Activated naive CD8-positive, alpha-beta T cell treated with anti-CD3 and anti-CD28 coated beads, Interleukin-2, amount 50 U/mL, for 24 hours (primary cell): ENCODE data around the gene CUEDC2.
A peak's percentile ranks its signal among the peaks of the same experiment; 100 is the strongest.

Experiments
- ATAC-seq: fragments of 150-1000 bp; cut with Tn5 transposase; one replicate; pipeline ENCODE4 v1.10.0; 2021
- DNase-seq: peaks from one replicate; pipeline ENCODE4 v3.0.0; 2021
- H3K27ac Mint-ChIP-seq: one replicate; pipeline ENCODE4 v1.8.0; 2021; ENCODE audit warnings: mild to moderate bottlenecking, mixed read lengths
- H3K27me3 Mint-ChIP-seq: one replicate; pipeline ENCODE4 v1.8.0; 2021; ENCODE audit warnings: mixed read lengths
- H3K36me3 Mint-ChIP-seq: one replicate; pipeline ENCODE4 v1.8.0; 2021; ENCODE audit warnings: low read depth, mixed read lengths
- H3K4me1 Mint-ChIP-seq: one replicate; pipeline ENCODE4 v1.8.0; 2021; ENCODE audit warnings: mixed read lengths
- H3K4me3 Mint-ChIP-seq: one replicate; pipeline ENCODE4 v1.8.0; 2021; ENCODE audit warnings: mild to moderate bottlenecking, moderate library complexity, mixed read lengths
- H3K9me3 Mint-ChIP-seq: one replicate; pipeline ENCODE4 v1.8.0; 2021; ENCODE audit warnings: mixed read lengths

Gene CUEDC2, protein sequence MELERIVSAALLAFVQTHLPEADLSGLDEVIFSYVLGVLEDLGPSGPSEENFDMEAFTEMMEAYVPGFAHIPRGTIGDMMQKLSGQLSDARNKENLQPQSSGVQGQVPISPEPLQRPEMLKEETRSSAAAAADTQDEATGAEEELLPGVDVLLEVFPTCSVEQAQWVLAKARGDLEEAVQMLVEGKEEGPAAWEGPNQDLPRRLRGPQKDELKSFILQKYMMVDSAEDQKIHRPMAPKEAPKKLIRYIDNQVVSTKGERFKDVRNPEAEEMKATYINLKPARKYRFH

GRCh38 chr10:102432162-102432950, at the start of gene CUEDC2:
TSS of gene CUEDC2 (minus strand) at chr10:102432574. CDS start at chr10:102425188, 7,386 bp downstream.
- peak; percentile 91 for ATAC-seq
- Mint-ChIP-seq H3K27me3 (no peaks in the 10 kb centered on the region), H3K4me3 (peak within 1 kb of the TSS; percentile 85), H3K27ac (peak within 1 kb of the TSS; percentile 92), H3K36me3 (peaks cover 7% of the 10 kb centered on the region), H3K9me3 (no peaks in the 10 kb centered on the region), H3K4me1 (peaks cover 58% of the 10 kb centered on the region)
- DNase-seq, result peak; percentile 99

- peaks cover 13% of the 10 kb centered on the region for H3K4me1 Mint-ChIP-seq
- H3K36me3 Mint-ChIP-seq, result peaks cover 18% of the 10 kb centered on the region
- no peak overlapping the region for H3K4me3 Mint-ChIP-seq
- ATAC-seq, result no peak
- no peaks in the 10 kb centered on the region for H3K27me3 Mint-ChIP-seq
- H3K27ac Mint-ChIP-seq, result no peak overlapping the region
- DNase-seq, result no peak
- H3K9me3 Mint-ChIP-seq, result no peaks in the 10 kb centered on the region
These were observed 48.0 kb upstream of the CUEDC2 start for GRCh38 chr10:102480396-102480795.

- Mint-ChIP-seq H3K4me1 (peaks cover 17% of the 10 kb centered on the region), H3K36me3 (peaks cover 16% of the 10 kb centered on the region), H3K4me3 (no peak overlapping the region), H3K27ac (no peak overlapping the region), H3K27me3 (no peaks in the 10 kb centered on the region), H3K9me3 (no peaks in the 10 kb centered on the region)
- no peak for ATAC-seq
- DNase-seq, result no peak
These were observed 47.3 kb upstream of the CUEDC2 start for GRCh38 chr10:102479651-102480050.

GRCh38 chr10:102476466-102477141, 44.2 kb upstream of the CUEDC2 start:
- no peaks in the 10 kb centered on the region for H3K9me3 Mint-ChIP-seq
- DNase-seq (no peak), ATAC-seq (no peak)
- H3K4me1 Mint-ChIP-seq, result peaks cover 28% of the 10 kb centered on the region
- H3K27me3 Mint-ChIP-seq, result no peaks in the 10 kb centered on the region
- peaks cover 13% of the 10 kb centered on the region for H3K36me3 Mint-ChIP-seq
- no peak overlapping the region for H3K4me3 Mint-ChIP-seq
- no peak overlapping the region for H3K27ac Mint-ChIP-seq

- ATAC-seq (no peak), DNase-seq (no peak)
- Mint-ChIP-seq H3K27me3 (no peaks in the 10 kb centered on the region), H3K27ac (no peak overlapping the region), H3K4me3 (no peak overlapping the region), H3K9me3 (no peaks in the 10 kb centered on the region), H3K4me1 (peaks cover 28% of the 10 kb centered on the region), H3K36me3 (peaks cover 13% of the 10 kb centered on the region)
These were observed 43.2 kb upstream of the CUEDC2 start for GRCh38 chr10:102475451-102476040.

- DNase-seq (no peak), ATAC-seq (peak; percentile 48)
- Mint-ChIP-seq H3K9me3 (no peaks in the 10 kb centered on the region), H3K27me3 (no peaks in the 10 kb centered on the region), H3K36me3 (peaks cover 12% of the 10 kb centered on the region), H3K27ac (peak overlapping the region; percentile 70), H3K4me3 (no peak overlapping the region), H3K4me1 (peaks cover 22% of the 10 kb centered on the region)
These were observed 41.3 kb upstream of the CUEDC2 start for GRCh38 chr10:102473445-102474331.

GRCh38 chr10:102470579-102471546, 38.5 kb upstream of the CUEDC2 start:
- DNase-seq (no peak), ATAC-seq (no peak)
- Mint-ChIP-seq H3K4me3 (no peak overlapping the region), H3K4me1 (peaks cover 15% of the 10 kb centered on the region), H3K9me3 (no peaks in the 10 kb centered on the region), H3K27me3 (no peaks in the 10 kb centered on the region), H3K27ac (no peak overlapping the region), H3K36me3 (peaks cover 11% of the 10 kb centered on the region)

DNA sequence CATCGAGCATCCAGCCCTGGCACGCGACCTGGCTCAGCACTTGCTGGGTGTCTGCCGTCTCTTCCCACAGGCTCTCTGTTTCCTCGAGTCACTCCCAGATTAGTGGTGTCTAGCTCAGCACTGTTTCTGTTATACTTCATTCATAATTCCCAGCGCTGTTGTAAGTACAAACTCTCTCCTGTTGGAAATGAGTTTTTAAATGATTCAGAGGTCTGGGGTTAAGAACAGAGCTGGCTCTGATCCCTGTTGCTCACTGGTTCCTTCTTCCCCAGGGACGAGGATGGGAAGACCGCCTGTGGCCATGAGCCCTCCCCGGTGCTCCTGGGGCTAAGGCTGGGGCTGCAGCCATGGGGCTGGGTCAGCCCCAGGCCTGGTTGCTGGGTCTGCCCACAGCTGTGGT, 36.3 kb upstream of the CUEDC2 start:
- no peaks in the 10 kb centered on the region for H3K27me3 Mint-ChIP-seq
- peaks cover 16% of the 10 kb centered on the region for H3K4me1 Mint-ChIP-seq
- DNase-seq (no peak), ATAC-seq (no peak)
- no peak overlapping the region for H3K27ac Mint-ChIP-seq
- no peak overlapping the region for H3K4me3 Mint-ChIP-seq
- peaks cover 8% of the 10 kb centered on the region for H3K36me3 Mint-ChIP-seq
- H3K9me3 Mint-ChIP-seq, result no peaks in the 10 kb centered on the region

DNA sequence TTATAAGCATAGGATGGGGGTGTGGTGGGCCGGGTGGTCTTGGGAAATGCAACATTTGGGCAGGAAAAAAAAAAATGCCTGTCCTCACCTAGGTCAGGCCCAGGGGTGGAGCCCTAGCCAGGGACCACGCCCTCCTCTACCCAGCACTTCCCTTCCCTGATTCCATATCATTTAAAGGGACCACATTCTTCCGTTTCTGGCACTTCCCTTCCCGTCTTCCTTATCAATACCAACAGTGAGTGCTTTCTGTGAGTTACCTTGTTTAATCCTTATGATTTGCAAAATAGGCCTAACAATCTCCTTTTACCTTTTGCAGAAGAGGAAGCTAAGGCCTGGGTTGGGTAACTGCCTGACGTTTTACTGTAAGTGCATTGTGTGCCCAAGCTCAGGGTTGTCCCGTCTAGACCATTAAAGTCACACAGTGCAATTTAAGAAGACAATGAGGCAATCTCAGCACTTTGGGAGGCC, 35.6 kb upstream of the CUEDC2 start:
- ATAC-seq, result no peak
- Mint-ChIP-seq H3K27ac (no peak overlapping the region), H3K4me3 (no peak overlapping the region), H3K9me3 (no peaks in the 10 kb centered on the region), H3K36me3 (peaks cover 8% of the 10 kb centered on the region), H3K27me3 (no peaks in the 10 kb centered on the region), H3K4me1 (peaks cover 16% of the 10 kb centered on the region)
- DNase-seq, result no peak

DNA sequence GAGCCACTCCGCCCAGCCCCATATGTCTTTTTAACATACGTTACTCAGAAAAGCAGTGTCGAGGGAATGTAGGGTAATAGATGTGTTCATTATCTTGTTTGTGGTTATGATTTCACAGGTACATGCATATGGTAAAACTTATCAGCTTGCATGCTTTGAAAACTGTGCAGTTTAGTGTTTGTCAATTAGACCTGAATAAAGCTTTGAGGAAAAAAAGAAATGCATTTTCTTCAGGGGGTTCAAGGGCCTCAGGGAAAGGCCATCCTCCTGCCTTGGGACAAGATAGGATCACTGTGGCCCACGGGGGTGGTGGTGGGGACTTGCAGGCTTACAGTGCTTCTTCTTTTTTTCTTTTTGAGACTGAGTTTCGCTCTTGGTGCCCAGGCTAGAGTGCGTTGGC, 34.9 kb upstream of the CUEDC2 start:
- H3K4me1 Mint-ChIP-seq, result peaks cover 19% of the 10 kb centered on the region
- peaks cover 2% of the 10 kb centered on the region for H3K27me3 Mint-ChIP-seq
- H3K36me3 Mint-ChIP-seq, result peaks cover 4% of the 10 kb centered on the region
- H3K27ac Mint-ChIP-seq, result no peak overlapping the region
- H3K4me3 Mint-ChIP-seq, result no peak overlapping the region
- DNase-seq (no peak), ATAC-seq (no peak)
- H3K9me3 Mint-ChIP-seq, result no peaks in the 10 kb centered on the region

DNA sequence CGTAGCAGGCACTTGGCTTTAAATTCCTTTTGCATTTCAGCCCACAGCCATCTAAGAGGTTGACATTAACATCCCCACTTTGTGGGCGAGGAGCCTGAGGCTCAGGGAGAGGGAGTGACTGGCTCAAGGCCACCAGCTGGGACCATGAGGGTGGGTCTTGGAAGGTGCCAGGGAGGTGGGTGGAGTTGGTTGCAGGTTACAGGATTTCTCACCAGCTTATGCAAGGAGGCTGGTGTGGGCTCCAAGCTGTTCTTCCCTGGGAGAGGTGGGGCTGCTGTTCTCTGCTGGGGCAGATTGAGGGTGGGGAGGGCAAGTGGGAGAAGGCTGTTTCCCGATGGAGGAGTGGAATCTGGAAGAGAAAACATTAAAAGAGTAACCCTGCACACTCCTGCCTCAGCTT, 33.1 kb upstream of the CUEDC2 start:
- ATAC-seq, result no peak
- DNase-seq, result no peak
- H3K4me1 Mint-ChIP-seq, result peaks cover 37% of the 10 kb centered on the region
- H3K9me3 Mint-ChIP-seq, result no peaks in the 10 kb centered on the region
- H3K27ac Mint-ChIP-seq, result no peak overlapping the region
- peaks cover 4% of the 10 kb centered on the region for H3K36me3 Mint-ChIP-seq
- H3K4me3 Mint-ChIP-seq, result no peak overlapping the region
- peaks cover 2% of the 10 kb centered on the region for H3K27me3 Mint-ChIP-seq

DNA sequence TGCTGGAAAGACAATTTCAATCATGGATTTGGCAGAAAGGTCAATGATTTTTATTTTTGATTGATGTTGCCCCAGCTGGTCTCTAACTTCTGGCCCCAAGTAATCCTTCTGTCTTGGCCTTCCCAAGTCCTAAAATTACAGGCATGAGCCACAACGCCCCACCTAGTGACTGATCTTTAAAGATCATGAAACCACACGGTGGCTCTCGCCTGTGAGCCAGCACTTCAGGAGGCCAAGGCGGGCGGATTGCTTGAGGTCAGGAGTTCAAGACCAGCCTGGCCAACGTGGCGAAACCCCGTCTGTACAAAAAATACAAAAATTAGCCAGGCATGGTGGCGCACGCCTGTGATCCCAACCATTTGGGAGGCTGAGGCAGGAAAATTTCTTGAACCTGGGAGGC, 31.6 kb upstream of the CUEDC2 start:
- H3K27me3 Mint-ChIP-seq, result peaks cover 2% of the 10 kb centered on the region
- no peak overlapping the region for H3K4me3 Mint-ChIP-seq
- ATAC-seq (no peak), DNase-seq (no peak)
- no peak overlapping the region for H3K27ac Mint-ChIP-seq
- peaks cover 37% of the 10 kb centered on the region for H3K4me1 Mint-ChIP-seq
- no peaks in the 10 kb centered on the region for H3K36me3 Mint-ChIP-seq
- H3K9me3 Mint-ChIP-seq, result no peaks in the 10 kb centered on the region

DNA sequence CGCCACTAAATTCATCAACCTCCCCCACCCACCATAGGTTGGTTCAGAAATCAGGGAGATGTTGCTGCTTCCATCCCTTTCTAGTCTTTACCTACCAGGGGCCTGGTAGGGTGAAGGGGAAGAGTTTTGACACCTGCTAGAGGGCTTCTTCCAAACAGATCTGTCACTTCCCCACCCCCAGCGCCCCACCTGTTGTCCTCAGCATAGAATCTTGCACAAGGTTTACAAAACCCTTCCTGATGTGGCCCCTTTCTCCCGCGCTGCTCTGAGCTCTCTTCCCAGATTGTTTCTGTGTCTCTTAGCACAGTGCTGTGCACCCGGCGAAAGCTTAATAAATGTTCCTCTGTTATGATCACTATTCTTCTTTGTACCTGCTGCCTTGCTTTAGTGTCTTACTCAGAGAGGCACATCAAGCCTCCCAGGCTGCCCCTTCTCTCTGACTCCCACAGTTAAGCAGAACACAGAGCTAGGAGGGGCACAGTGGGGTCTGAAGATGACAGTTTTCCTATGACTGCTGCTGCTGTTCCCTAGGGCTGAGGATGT, 30.2 kb upstream of the CUEDC2 start:
- Mint-ChIP-seq H3K27ac (peak overlapping the region; percentile 67), H3K9me3 (no peaks in the 10 kb centered on the region), H3K4me1 (peaks cover 37% of the 10 kb centered on the region), H3K27me3 (peaks cover 2% of the 10 kb centered on the region), H3K36me3 (no peaks in the 10 kb centered on the region), H3K4me3 (peak overlapping the region; percentile 88)
- ATAC-seq (peak; percentile 5), DNase-seq (no peak)
